GM12865 (cell line): Measurements from ENCODE around the gene LAIR2.

Experiments used
- DNase-seq: peaks from one replicate; pipeline ENCODE4 v3.0.0; 2010; ENCODE audit warnings: low read depth
- H3K4me3 ChIP-seq: 2 replicates; pipeline ENCODE4 v1.5.1; 2011; ENCODE audit warnings: mild to moderate bottlenecking, low read depth, low read length, control low read depth
- CTCF ChIP-seq: IDR thresholded peaks from 2 replicates; pipeline ENCODE4 v1.5.1; 2011; ENCODE audit warnings: low read length, control low read depth, low read depth, inconsistent platforms; ENCODE audit not compliant: insufficient read depth; ENCODE audit errors: missing control alignments

Gene LAIR2

DNA sequence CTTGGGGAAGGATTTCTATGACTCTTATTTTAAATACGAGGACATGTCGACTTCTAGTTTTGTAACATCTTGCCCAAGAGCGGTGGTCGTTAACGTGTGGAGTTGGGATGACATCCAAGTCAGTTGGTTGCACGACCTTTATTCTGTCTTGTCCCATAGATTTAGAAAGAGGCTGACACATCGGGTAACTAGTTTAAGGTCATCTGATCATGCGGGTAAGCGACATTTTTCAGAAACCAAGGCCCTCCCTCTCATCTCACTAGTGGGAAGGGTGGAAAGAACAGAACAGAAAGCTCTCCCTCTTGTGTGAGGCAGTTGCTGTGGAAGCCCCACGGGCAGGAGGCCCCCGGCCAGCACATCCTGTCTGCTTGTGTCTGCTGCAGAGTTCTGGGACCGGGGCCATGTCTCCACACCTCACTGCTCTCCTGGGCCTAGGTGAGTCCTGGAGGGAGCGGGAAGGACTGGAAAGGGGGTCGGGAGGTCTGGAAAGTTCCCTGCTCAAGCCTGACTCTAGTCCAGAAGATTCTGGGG is at the start of gene LAIR2:
Gene LAIR2 (plus strand): TSS at position 314 of the 531 bp plus-strand sequence. CDS start 88 bp downstream, at position 402.
- DNase-seq: peak; percentile 29
- TF ChIP-seq CTCF: no peak
- no peak within 1 kb of the TSS for H3K4me3 ChIP-seq

DNA sequence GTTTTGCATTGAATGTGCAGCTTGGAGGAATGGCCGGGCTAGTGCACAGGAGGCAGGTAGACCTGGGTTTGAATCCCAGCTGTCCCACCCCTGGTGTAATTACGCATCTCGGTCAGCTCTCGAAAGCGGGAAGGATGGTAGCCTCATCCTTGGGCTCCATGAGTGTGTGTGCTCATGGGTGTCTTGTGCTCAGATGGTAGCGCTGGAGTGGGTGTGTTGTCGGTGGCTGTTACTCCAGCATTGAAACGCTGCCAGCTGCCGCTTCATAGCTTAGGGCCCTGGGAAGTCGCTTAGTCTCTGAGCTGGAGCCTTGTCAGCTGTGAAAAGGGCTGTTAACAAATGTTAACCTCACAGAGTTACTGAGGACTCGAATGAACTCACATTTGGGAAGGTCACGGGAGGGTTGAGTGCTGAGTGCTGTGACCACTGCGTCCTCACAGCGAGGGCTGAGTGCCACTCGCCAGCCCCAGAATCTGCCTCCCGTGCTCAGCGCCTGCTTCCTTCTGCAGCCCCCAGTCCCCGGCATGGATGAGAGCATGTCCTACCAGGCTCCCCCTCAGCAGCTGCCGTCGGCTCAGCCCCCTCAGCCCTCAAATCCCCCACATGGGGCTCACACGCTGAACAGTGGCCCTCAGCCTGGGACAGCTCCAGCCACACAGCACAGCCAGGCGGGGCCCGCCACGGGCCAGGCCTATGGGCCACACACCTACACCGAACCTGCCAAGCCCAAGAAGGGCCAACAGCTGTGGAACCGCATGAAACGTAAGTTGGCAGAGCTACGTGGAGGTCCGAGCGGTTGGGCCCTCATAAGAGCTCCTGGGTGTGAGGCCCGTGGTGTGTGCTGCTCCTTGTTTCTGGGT is 48.5 kb upstream of the LAIR2 start:
- no peak for TF ChIP-seq CTCF
- no peak for DNase-seq
- H3K4me3 ChIP-seq: no peak overlapping the region

DNA sequence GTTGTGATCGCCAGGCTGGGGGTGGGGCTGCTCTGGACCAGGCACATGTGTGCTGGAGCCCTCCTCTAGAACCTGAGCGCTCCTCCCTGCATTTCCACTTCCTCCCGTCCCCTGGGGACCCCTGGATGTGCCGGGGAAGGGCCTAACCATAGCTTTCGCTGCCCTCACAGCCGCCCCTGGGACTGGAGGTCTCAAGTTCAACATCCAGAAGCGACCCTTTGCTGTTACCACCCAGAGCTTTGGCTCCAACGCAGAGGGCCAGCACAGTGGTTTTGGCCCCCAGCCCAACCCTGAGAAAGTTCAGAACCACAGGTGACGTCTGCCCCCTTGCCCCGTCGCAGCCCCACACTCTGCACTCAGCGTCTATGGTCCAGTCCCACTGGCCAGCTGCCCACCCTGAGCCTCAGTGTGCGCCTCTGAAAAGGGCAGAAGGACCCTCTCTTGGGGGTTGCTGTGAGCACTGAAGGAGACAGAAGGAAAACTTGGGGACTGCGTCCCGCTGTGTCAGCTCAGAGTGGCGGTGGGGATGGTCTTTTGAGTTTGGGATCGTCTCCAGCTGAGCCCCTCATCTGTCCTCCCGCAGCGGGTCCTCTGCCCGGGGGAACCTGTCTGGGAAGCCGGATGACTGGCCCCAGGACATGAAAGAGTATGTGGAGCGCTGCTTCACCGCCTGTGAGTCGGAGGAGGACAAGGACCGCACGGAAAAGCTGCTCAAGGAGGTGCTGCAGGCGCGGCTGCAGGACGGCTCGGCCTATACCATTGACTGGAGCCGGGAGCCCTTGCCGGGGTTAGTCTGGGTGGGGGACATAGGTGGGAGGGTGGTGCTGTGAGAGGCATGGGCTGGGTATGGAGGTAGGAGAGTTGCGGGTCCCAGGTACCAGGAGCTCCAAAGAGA is 47.6 kb upstream of the LAIR2 start:
- no peak for DNase-seq
- H3K4me3 ChIP-seq: no peak overlapping the region
- TF ChIP-seq CTCF: no peak

DNA sequence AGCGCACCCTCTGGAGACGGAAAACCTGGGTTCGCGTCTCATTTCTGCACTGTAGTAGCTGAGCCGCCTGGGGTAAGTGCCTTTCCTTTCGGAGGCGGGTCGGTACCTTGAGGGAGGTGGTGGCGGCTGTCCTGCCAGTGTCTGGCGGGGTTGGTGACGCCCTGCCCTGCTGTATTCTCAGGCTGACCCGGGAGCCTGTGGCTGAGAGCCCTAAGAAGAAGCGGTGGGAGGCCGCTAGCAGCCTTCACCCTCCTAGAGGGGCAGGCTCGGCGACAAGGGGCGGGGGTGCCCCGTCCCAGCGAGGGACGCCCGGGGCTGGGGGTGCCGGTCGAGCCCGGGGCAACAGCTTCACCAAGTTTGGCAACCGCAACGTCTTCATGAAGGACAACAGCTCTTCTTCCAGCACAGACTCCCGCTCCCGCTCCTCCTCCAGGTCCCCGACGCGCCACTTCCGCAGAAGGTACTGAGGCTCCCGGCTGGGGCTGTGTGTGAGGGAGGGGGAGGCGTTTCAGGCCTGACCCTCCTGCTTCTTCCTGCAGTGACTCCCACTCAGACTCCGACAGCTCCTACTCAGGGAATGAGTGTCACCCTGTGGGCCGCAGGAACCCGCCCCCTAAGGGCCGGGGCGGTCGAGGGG is 46.7 kb upstream of the LAIR2 start:
- DNase-seq: no peak
- H3K4me3 ChIP-seq: no peak overlapping the region

DNA sequence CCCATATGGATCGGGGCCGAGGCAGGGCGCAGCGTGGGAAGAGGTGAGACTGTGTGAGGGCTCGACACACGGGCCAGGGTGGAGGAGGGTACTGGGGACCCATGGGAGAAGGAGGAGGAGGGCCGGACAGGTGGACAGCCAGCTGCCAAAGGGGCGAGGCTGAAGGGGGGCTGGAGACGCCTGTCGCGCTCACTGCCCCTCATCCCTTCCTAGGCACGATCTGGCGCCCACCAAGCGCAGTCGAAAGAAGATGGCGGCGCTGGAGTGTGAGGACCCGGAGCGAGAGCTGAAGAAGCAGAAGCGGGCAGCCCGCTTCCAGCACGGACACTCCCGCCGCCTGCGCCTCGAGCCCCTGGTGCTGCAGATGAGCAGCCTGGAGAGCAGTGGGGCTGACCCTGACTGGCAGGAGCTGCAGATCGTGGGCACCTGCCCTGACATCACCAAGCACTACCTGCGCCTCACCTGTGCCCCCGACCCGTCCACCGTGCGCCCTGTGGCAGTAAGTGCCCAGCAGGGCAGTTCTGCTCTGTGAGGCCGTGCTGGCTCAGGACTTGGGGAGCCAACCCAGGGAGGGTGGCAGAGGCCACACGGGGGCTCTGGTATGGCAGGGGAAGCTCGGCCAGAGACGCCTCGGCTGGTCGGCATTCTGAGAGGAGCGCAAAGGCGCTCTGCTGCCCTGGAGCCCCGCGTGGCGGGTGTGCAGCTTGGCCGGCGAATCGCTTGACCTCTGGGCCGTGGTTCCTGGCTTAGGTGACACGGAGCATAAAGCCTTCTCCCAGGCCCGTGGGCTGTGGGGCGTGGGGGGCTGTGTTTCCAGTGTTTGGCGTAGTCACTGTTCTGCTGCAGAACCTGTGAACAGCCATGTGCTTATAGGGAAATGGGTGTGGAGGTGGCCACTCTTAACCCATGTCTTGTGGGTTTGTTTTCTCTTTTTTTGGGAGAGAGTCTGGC is 45.9 kb upstream of the LAIR2 start:
- H3K4me3 ChIP-seq: no peak overlapping the region
- no peak for DNase-seq
- no peak for TF ChIP-seq CTCF

More for the DNA sequence above, 46.7 kb upstream of the LAIR2 start:
- TF ChIP-seq CTCF: no peak
